Hepatocyte (in vitro differentiated cells): ENCODE results near the gene GOLGA8M. TPM values are rescaled to one million over a fixed set of nuclear protein-coding genes. Genes with fewer than 3 reads are reported as not detected.
"Not testable (repeated sequence)": the region's sequence is repeated elsewhere in the genome, so short reads cannot be mapped to it uniquely, and the experiment has no call there.

ENCODE experiments used
- DNase-seq: peaks from one replicate; pipeline ENCODE4 v3.0.0-alpha.2; 2016; ENCODE audit warnings: low spot score
- H2AFZ ChIP-seq: fragments of 200-600 bp; sonication (generic); 2 replicates; pipeline ENCODE4 v1.6.0; 2016; ENCODE audit warnings: antibody characterized with exemption, mild to moderate bottlenecking
- H3K27ac ChIP-seq: fragments of 200-600 bp; sonication (generic); 2 replicates; pipeline ENCODE4 v1.5.1; 2016; ENCODE audit warnings: mild to moderate bottlenecking
- H3K27me3 ChIP-seq: fragments of 200-600 bp; sonication (generic); 2 replicates; pipeline ENCODE4 v1.6.1; 2016
- H3K36me3 ChIP-seq: fragments of 200-600 bp; sonication (generic); replicated peaks from 2 replicates; pipeline ENCODE4 v1.5.1; 2016; ENCODE audit warnings: low read depth; ENCODE audit not compliant: insufficient read depth
- H3K4me1 ChIP-seq: fragments of 200-600 bp; sonication (generic); 2 replicates; pipeline ENCODE4 v1.5.1; 2016; ENCODE audit warnings: mild to moderate bottlenecking, moderate library complexity; ENCODE audit not compliant: insufficient read depth
- H3K4me2 ChIP-seq: fragments of 200-600 bp; sonication (generic); 2 replicates; pipeline ENCODE4 v1.6.0; 2016
- H3K4me3 ChIP-seq: fragments of 200-600 bp; sonication (generic); 2 replicates; pipeline ENCODE4 v1.5.1; 2016; ENCODE audit warnings: mild to moderate bottlenecking
- H3K79me2 ChIP-seq: fragments of 200-600 bp; sonication (generic); 2 replicates; pipeline ENCODE4 v1.6.0; 2017; ENCODE audit warnings: mild to moderate bottlenecking
- H3K9me2 ChIP-seq: fragments of 200-600 bp; sonication (generic); replicated peaks from 2 replicates; pipeline ENCODE4 v1.6.0; 2017; ENCODE audit warnings: mild to moderate bottlenecking; ENCODE audit not compliant: insufficient read depth
- H3K9me3 ChIP-seq: fragments of 200-600 bp; sonication (generic); 2 replicates; pipeline ENCODE4 v1.5.1; 2016; ENCODE audit warnings: low read depth, mild to moderate bottlenecking
- H4K20me1 ChIP-seq: fragments of 200-600 bp; sonication (generic); 2 replicates; pipeline ENCODE4 v1.6.0; 2016; ENCODE audit warnings: mild to moderate bottlenecking; ENCODE audit not compliant: insufficient read depth, poor library complexity, severe bottlenecking
- CTCF ChIP-seq: fragments of 200-600 bp; sonication (generic); IDR thresholded peaks from 2 replicates; pipeline ENCODE4 v1.5.1; 2016; ENCODE audit warnings: antibody characterized with exemption, mild to moderate bottlenecking; ENCODE audit not compliant: poor library complexity
- EZH2 ChIP-seq: fragments of 200-600 bp; sonication (generic); IDR thresholded peaks from 2 replicates; pipeline ENCODE4 v1.6.1; 2016; ENCODE audit warnings: antibody characterized with exemption, mild to moderate bottlenecking, borderline replicate concordance
- EZH2phosphoT487 ChIP-seq: fragments of 200-600 bp; sonication (generic); IDR thresholded peaks from one replicate; pipeline ENCODE4 v1.6.1; 2018; ENCODE audit warnings: antibody characterized with exemption, mild to moderate bottlenecking, low read depth, moderate library complexity; ENCODE audit not compliant: unreplicated experiment, severe bottlenecking
- WGBS: methylation state at CpG from one replicate; pipeline ENCODE4 v1.1.6; 2016; ENCODE audit warnings: low lambda C conversion rate; ENCODE audit errors: missing lambda C conversion rate; 5-methylcytosine and 5-hydroxymethylcytosine counted together
- polyA plus RNA-seq: library from polyadenylated mRNA; unstranded; fragments of >200 nt; fragmentation: Nextera tagmentation; extraction: Ambion mirVana; gene quantifications from 2 replicates; pipeline ENCODE4 v1.2.1, GENCODE V29; 2016
- total RNA-seq: library from RNA; depleted of rRNA; stranded (reverse); fragments of >200 nt; gene quantifications from 2 replicates; pipeline ENCODE4 v1.2.3, GENCODE V29; 2014

GOLGA8M gene
- total and polyA plus RNA-seq, 2 experiments from 2014 or later, result not detected

GRCh38 chr15:28726102-28726501 is 13.9 kb upstream of the GOLGA8M start:
- no peak for DNase-seq
- WGBS, result 98% methylated on average over 17 of the region's 17 CpGs
- no peaks in the 10 kb centered on the region for H4K20me1 ChIP-seq
- H3K4me1 ChIP-seq, result no peaks in the 10 kb centered on the region
- H3K79me2 ChIP-seq, result no peaks in the 10 kb centered on the region
- H3K4me3 ChIP-seq, result no peak overlapping the region
- H3K27ac ChIP-seq, result no peak overlapping the region
- no peaks in the 10 kb centered on the region for H3K36me3 ChIP-seq
- no peak for TF ChIP-seq EZH2phosphoT487
- no peaks in the 10 kb centered on the region for H3K9me2 ChIP-seq
- H2AFZ ChIP-seq, result no peak overlapping the region
- no peaks in the 10 kb centered on the region for H3K27me3 ChIP-seq
- no peak overlapping the region for H3K4me2 ChIP-seq
- H3K9me3 ChIP-seq, result no peaks in the 10 kb centered on the region

GRCh38 chr15:28725556-28725955 is 13.3 kb upstream of the GOLGA8M start:
- no peak overlapping the region for H2AFZ ChIP-seq
- no peaks in the 10 kb centered on the region for H3K9me2 ChIP-seq
- H3K27ac ChIP-seq, result no peak overlapping the region
- H4K20me1 ChIP-seq, result no peaks in the 10 kb centered on the region
- no peaks in the 10 kb centered on the region for H3K36me3 ChIP-seq
- no peaks in the 10 kb centered on the region for H3K79me2 ChIP-seq
- H3K27me3 ChIP-seq, result no peaks in the 10 kb centered on the region
- H3K4me1 ChIP-seq, result no peaks in the 10 kb centered on the region
- TF ChIP-seq EZH2phosphoT487 (no peak), CTCF (no peak), EZH2 (no peak)
- no peak for DNase-seq
- no peaks in the 10 kb centered on the region for H3K9me3 ChIP-seq
- no peak overlapping the region for H3K4me2 ChIP-seq
- H3K4me3 ChIP-seq, result no peak overlapping the region
- WGBS, result 96% methylated on average over 12 of the region's 14 CpGs

- not testable (repeated sequence) for H3K4me1 ChIP-seq, H3K9me3 ChIP-seq, H3K4me3 ChIP-seq, DNase-seq, H3K4me2 ChIP-seq, H2AFZ ChIP-seq, H3K27me3 ChIP-seq, H3K9me2 ChIP-seq, H3K36me3 ChIP-seq, H3K27ac ChIP-seq, H4K20me1 ChIP-seq, H3K79me2 ChIP-seq
- WGBS, result 94% methylated on average over 4 of the region's 5 CpGs
Measured at GRCh38 chr15:28723986-28724385, 11.8 kb upstream of the GOLGA8M start.

GRCh38 chr15:28719626-28720025 is 7.4 kb upstream of the GOLGA8M start:
- not testable (repeated sequence) for H2AFZ ChIP-seq, H3K79me2 ChIP-seq, H3K36me3 ChIP-seq, H3K27ac ChIP-seq, H3K9me3 ChIP-seq, H4K20me1 ChIP-seq, H3K4me2 ChIP-seq, H3K4me3 ChIP-seq, H3K27me3 ChIP-seq, H3K4me1 ChIP-seq, DNase-seq, H3K9me2 ChIP-seq
- 93% methylated on average over 4 of the region's 4 CpGs for WGBS

GRCh38 chr15:28718576-28718975 is 6.4 kb upstream of the GOLGA8M start:
- not testable (repeated sequence) for H3K4me3 ChIP-seq, H3K27ac ChIP-seq, H3K36me3 ChIP-seq, H3K4me1 ChIP-seq, DNase-seq, H3K27me3 ChIP-seq, H2AFZ ChIP-seq, H3K79me2 ChIP-seq, H3K9me3 ChIP-seq, H4K20me1 ChIP-seq, H3K4me2 ChIP-seq, H3K9me2 ChIP-seq
- 89% methylated on average over 11 of the region's 11 CpGs for WGBS

- not testable (repeated sequence) for DNase-seq, H3K4me2 ChIP-seq, H3K79me2 ChIP-seq, H4K20me1 ChIP-seq, H3K9me2 ChIP-seq, H3K9me3 ChIP-seq, H2AFZ ChIP-seq, H3K27ac ChIP-seq, H3K4me3 ChIP-seq, H3K27me3 ChIP-seq, H3K4me1 ChIP-seq, H3K36me3 ChIP-seq
- WGBS, result 84% methylated on average over 4 of the region's 4 CpGs
Measured at GRCh38 chr15:28714176-28714575, 2.0 kb upstream of the GOLGA8M start.
